GM18861 (cell line): ENCODE data around the gene FAM53A.
"Not testable (repeated sequence)": the region's sequence is repeated elsewhere in the genome, so short reads cannot be mapped to it uniquely, and the experiment has no call there.

Experiments
- ATAC-seq: cut with Tn5 transposase; IDR thresholded peaks from one replicate; pipeline ENCODE4 v1.9.1; 2021; ENCODE audit not compliant: unreplicated experiment

FAM53A gene

DNA sequence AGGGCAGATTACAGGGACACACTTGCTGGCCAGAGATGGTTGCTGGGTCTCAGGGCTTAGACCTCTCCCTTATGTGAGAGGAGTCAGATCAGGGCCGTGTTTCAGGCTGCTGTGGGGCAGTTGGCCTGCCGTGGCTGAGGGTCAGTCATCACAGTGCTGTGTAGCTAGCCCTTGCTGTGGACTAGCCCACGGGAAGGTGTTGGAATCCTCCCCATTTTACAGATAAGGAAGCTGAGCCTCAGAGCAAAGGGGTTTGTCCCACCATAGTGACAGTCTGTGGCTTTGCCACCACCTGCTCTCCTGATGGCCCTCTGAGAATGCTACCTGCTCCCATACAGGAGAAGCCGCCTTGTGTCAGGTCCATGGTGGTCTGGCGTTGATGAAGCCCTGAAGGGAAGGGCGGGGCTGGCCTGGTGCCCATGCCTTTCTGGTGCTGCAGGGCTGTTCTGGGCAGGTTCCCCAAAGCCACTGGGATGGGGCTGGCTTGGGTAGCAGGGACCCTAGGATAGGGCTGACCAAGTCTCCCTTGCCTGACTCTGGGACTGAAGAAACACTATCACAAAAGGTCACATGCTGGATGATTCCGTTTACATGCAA, 2.4 kb upstream of the FAM53A start:
- ATAC-seq, result no peak

DNA sequence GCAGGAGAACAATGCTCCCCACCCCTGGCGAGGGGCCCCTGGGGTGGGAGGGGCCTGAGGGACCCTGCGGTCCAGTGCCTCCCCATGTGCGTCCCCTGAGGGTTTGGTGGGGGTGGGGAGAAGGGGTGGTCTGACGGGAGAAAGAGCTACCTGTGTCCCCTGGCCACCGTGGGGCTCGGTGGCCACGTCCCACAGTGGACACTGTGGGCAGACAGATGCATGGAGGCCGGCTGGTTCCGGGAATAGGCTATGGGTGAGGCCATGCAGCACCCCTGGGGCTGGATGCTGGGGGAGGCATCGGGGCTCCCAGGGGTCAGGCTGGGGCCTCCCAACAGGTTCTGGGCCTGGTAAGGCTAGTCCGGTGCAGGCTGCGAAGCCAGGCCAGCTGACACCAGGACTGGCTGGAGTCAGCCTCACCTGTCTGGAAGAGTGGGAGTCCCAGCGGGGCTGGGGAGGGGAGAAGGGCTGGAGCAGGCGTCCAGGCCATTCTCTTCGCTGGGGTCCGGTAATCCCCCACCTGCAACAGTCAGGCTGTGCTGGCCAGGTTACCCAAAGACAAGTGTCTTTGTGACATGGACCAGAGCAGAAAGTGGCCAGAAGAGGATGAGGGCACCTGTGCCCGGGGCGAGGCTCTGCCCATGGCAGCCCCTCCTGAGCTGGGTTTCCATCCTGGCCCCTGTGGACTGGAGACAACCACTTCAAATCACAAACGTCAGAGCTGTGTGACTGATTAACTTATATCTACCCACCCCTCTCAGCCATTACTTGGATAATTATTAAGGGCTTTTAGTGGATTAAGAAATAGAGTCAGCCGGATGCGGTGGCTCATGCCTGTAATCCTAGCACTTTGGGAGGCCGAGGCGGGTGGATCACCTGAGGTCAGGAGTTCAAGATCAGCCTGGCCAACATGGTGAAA, 1.4 kb upstream of the FAM53A start:
- ATAC-seq, result no peak

DNA sequence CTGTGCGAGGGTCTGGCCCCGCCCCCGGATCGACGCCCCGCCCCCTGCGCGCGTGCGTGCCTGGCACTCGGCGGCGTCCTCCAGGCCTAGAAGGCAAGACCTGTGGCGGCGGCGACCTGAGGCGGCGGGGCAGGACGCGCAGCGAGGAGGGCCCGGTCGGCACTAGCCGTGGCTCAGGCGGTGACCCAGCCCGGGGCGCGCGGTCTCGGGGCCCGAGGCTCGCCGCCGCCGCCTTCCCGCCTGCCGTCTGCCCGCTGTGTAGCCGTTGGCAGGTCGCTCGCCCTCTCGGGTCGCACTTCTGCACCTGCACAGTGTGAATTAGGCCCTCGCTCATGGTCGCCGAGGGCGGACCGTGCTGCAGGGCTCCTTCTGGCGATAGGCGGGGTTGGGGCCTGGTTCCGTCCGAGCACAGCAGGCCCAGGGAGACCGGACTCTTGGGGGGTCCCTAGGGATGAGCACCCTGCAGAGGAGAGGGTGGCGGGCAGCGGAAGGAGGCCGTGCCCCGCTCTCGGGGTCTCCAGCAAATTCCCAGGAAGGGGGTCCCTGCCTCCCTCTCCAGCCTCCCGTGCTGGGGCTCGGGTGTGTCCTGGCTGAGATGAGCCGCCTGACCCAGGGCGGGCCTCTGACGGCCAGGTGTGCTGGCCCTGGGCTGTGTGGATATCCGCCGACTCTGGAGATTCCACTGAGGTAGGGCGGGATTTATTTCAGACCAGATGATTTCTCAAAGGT, 557 bp upstream of the FAM53A start:
- ATAC-seq, result no peak

DNA sequence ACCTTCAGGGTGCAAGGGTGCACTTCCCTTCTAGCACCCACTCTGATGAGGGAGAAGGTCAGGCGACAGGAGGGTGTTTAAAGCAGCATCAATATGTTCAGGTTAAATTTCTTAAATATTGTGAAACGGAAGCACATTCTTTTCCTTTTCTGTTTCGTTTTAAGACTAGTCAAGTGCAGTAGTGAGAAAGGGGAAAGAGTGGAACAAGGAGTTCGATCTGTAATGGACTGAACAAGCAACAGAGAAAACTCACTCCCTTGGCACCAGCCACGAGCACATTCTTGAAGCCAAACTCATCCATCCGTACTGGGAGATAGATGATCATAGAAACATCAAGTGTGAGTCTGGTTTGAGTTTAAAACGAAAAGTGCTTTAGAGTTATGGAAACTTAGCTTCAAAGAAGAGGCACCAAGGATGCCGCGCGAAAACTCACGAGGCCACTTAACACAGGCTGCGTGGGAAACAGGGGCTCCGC, 815 bp downstream of the FAM53A start:
- no peak for ATAC-seq

DNA sequence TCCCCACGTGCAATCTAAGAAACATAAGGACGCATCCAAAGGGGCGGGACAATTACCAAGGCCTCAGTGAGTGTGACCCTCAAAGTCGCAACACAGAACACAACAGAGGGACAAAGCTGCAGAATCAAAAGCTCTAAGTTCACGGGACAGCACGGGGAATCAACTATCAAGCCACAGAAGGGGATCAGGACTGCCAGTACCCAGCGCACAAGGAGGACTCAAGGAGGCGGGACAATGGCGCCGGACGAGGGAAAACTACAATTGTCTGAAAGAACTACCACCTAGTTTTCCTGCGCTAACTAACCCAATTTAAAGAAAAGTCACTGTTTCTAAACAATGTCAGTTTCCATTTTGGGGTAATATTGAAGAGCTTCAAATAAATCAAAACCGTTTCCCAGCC, 1.3 kb downstream of the FAM53A start:
- no peak for ATAC-seq

DNA sequence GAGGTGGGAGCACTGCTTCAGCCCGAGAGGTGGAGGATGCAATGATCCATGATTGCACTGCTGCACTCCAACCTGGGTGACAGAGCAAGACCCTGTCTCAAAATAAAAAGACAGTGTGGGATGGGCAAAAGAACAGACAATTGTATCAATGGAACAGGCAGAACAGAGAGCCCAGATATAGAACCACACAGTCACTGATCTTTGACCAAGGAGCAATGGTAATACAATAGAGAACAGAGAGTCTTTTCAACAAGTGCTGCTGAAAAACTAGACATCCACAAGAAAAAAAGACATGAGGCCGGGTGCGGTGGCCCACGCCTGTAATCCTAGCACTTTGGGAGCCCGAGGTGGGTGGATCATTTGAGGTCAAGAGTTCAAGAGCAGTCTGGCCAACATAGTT, 5.9 kb downstream of the FAM53A start:
- ATAC-seq, result no peak

DNA sequence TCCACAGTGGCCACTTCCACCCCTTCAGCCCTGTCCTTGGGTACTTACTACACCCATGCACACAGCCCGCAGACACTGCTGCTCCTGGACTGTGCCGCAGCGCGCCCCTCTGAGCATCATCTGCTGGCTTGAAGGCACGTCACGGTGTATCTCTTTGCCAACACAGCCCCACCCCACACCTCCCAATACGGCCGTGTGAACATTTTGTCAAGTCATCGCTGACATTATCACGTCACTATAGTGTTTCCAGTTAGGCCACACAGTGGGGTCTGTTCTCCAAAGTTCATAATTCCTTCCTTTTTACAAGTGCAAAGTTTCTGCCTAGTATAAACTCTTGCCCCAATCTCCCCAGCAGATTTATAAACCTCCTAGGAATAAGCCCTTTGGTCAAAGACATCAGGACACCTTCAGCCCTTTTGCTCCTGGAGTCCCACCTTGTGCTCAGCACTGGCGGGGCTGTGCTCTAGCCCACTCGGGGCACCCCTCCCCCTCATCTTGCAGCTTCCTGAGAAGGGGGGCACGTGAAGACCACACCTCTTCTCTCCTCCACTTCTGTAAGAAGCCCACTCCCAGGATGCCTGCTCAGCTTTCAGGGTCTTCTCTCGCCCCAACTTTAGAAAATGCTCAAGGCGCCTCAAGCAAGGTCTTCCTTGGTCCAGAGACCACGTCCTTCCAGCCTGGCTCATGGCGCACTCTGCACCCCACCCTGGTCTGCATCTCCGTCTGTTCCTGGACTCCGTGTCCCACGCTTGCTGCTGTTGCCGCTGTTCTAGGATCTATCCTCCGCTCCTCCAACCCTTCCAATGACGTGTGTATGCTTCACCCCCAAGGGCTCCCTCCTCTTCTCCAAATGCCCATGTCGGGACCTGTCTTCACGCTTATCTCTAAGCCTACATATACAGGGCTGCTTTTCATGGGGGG, 7.2 kb downstream of the FAM53A start:
- ATAC-seq, result no peak

DNA sequence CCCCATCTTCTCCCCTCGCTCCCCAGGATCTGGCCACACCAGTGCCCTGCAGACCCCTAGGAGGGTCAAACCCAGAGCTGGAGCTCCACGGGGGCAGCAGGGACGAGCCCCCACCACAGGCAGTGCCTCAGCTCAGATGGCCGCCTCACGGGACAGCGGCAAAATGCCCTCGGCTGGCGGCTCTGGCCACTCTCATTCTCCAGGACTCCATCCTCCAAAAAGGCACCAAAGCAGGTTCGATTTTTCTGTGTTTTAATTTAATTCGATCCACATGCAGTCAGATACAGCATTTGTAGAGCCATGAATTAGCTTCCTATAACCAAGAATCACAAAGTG, 8.3 kb downstream of the FAM53A start:
- no peak for ATAC-seq

DNA sequence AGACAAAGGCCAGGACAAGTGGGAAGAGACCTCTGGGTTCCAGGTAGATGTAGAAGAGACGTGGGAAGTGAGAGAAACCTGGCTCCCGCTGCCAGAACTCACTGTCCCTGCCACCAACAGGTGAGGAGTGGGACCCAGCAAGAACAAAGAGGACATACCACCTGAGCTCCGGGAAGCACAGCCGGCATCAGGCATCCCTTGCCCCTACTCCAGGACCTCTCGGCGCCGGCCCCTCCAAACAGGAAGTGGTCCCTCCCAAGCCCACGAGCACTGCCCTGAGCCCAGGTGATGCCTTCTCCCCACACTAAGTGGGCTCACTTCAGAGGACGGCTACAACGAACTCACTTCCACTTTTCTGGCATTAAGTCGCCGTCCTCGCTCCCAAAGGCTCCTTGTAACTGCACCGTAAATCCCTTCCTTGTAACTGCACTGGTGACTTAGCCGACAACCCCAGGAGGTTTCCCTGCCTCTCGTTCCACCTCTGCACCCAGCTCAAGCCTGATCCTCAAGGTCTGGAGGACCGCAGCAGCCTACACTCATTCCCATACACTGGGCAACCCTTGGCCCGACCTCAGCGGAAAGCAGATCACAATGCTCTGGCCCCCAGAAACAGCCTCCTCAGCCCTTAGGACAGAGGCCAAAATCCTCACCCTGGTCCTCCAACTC, 8.8 kb downstream of the FAM53A start:
- no peak for ATAC-seq

DNA sequence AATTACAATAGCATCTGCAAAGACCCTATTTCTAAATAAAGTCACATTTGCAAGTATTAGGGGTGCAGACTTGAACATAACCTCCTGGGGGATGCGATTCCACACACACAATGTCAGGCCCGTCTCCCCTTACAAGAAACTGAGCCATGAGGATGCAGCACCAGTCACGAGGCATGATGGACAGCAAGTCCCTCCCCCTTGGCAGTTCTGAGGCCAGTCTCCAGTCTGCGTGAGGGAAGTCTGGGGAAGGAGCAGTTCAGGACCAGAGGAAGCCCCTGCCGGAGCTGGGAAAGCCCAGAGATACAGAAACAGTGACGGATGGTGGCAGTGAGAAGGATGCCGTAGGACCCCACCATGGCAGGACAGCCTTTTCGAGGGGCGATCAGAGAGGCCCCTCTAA, 9.4 kb downstream of the FAM53A start:
- no peak for ATAC-seq

DNA sequence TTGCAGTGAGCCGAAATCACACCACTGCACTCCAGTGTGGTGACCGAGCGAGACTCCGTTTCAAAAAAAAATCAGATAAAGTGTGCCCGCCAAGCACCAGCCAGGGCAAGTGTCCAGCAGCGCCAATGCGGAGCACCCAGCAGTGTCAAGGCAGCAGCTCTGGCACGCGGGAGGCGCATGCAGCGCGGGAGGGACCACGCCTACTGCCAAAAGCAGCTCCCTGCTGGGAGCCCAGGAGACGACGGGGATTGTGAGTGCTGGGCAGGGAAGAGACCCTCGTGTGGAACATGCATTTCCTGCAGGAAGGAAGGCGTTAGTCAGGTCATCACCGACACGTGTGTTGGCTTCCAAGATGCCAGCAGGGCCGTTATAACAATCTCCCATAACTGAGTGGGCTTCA, 10.4 kb downstream of the FAM53A start:
- no peak for ATAC-seq

DNA sequence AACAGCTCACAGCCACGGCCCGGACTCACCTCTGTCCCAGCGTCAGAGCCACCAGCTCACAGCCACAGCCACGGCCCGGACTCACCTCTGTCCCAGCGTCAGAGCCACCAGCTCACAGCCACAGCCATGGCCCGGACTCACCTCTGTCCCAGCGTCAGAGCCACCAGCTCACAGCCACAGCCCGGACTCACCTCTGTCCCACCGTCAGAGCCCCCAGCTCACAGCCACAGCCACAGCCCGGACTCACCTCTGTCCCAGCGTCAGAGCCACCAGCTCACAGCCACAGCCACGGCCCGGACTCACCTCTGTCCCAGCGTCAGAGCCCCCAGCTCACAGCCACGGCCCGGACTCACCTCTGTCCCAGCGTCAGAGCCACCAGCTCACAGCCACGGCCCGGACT, 13.1 kb downstream of the FAM53A start:
- ATAC-seq, result not testable (repeated sequence)

DNA sequence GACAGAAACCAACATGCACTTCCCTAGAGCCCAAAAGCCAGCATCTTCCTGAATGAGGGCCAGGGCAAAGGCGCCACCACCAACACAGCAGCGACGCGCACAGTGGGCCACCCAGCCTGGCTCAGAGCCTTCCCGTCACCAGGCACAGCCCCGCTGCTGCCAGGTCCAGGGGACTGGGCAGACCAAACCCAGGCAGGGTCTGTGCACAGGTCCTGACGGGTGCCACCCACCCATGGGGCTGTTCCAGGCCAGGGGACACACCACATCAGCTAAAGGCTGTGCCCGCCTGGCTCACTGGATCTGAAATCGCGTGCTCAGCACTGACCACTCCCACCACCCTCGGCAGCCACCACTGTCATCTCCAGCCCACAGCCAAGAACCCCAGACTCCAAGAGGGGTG, 13.8 kb downstream of the FAM53A start:
- no peak for ATAC-seq

DNA sequence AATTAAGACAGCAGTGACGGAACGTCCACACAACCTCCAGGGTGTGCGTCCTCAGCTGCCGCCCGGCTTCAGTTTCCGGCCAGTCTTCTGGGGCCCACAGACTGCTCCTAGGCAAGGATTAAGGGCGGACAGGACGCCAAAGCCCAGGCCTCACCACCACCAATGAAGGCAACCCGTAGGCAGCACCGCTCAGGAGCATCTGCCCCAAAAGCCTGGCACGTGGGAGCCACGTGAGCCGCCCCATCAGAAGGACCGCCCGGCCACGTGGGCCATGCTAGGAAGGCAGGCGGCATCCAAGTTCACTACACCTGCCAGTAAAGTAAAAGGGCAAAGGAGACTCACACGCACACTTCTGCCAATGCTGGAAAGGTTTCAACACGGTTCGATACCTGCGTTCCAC, 14.3 kb downstream of the FAM53A start:
- ATAC-seq, result no peak

DNA sequence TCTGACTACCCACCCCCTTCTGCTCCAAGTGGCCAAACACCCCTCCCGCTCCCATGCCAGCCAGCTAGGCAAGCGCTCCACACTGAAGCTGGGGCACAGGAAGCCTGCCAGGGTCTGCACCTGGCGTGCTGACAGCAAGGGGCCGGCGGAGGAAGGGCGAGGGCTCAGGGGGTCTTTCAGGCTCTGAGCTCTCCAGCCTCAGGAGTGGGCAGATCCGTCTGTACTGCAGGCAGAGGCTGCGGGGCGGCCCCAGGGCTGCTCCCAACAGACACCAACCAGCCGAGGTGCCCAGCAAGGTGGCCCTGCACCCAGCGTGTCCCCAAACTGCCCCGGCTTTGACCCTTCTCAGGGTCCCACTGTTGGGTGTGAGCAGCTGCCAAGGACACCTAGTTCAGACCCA, 14.8 kb downstream of the FAM53A start:
- ATAC-seq, result no peak

DNA sequence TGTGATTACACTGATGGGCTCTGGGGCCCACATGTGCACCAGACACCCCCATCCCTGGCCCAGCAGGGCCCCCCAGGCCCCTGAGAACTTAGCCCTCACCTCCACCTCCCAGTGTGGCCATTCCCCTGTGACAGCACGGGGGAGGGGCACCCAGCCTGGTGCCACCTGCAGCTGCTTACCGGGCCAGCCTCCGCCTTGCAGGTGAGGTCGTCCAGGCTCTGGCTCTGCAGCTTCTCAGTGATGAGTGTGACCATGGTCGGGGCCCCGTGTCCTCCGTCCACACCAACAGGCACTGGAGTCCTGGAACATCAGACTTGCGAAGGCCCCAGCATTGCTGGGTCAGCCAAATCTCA, 15.6 kb downstream of the FAM53A start:
- no peak for ATAC-seq

DNA sequence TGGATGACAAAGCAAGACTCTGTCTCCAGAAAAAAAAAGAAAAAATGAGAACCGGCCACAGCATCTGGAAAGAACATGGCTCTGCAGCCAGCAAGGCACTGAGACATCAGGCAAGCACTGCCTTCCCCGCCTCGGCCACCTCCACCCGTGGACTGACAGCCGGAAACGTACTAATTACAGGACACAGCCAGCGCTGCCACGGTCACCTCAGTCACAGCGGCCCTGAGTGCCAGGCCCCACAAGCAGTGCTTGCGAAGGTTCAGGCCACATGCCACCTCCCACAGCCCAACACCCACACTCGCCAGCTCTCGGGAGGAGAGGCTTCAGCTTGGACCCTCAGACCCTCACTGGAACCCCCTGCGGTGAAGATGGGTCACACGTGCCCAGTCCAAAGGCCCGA, 16.8 kb downstream of the FAM53A start:
- ATAC-seq, result no peak

DNA sequence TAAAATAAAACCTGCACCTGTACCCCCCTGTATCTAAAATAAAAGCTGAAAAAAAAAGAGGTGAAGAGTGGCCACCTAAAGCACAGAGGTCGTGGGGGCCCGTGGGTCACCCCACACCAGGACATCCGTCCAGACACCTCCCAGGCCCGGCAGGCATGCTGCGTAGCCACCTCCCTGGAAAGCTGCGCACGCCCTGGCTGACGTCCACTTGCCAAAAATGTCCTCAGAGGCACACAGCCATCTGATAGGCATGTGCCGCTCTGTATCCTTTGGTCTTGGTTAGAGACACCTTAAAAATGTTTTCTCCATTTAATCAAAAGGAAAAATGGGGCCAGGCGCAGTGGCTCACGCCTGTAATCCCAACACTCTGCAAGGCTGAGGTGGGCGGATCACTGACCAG, 17.7 kb downstream of the FAM53A start:
- ATAC-seq, result no peak

DNA sequence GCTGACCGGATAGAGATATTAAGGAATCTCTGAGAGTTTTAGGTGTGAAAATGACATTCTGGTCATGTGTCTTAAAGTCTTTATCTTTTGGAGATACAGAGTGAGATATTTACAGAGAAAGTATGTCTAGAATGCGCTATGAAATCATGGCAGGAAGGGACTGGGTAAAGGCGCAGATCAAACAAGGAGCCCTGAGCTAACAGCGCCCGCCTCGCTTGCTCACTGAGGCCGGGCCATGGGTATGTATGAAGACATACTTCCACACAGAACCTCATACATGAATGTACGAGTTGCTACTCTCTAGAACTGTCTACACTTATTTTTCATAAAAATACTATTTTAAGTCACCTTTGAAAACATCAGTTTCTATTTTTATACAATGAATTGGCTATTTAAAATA, 20.0 kb downstream of the FAM53A start:
- ATAC-seq, result no peak

DNA sequence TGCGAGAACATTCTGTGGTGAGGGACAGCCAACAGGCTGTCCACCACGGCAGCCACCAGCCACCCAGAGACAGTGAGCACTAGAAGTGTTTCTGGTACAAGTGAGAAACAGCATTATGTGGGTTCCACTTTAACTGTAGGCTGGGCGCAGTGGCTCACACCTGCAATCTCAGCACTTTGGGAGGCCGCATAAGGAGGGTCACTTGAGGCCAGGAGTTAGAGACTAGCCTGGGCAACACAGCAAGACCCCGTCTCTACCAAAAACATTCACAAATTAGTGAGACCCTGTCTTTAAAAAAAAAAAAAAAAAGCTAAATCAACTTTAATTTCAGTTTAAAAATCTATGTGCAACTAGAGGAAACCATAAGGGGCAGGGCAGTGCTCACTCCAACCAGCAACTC, 20.6 kb downstream of the FAM53A start:
- ATAC-seq, result no peak

DNA sequence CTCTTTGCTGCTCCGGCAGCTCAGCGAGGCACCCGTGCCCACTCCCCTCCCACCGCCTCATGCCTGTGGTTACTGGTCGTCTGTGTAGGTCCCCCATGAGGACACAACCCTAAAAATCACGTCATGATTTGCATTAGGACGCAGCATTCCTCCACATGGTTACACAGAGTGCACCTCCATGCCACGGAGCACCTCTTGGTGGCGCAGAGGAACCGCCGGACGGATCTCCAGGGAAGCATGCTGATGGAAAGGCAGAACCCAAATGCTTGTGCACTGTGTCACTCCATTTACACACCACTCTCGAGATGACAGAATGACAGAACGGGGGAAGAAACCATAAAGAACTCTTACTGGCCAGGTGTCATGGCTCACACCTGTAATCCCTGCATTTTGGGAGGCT, 22.4 kb downstream of the FAM53A start:
- ATAC-seq, result no peak
